ENCODE data around the gene CYP46A1.

CYP46A1 gene

GRCh38 chr14:99720941-99721791 is 37.1 kb downstream of the CYP46A1 start:
- in situ Hi-C loops (cut with HindIII; ENCODE audit: low sequenced_read_pairs), result loop anchor here (5.0 kb wide), 2 partner anchors 34 to 171 kb away; no protein-coding TSS in a partner anchor
- no peak for TF ChIP-seq CTCF (IDR thresholded peaks at IDR 0.05; ENCODE audit: low read depth, low read length, missing control alignments)
- no peak for DNase-seq (ENCODE audit: low read depth)
- no peak overlapping the region for H3K4me3 ChIP-seq (ENCODE audit: low read depth, low read length)

GRCh38 chr14:99721792-99722516 is 37.9 kb downstream of the CYP46A1 start:
- H3K4me3 ChIP-seq (ENCODE audit: low read depth, low read length), result no peak overlapping the region
- DNase-seq (ENCODE audit: low read depth), result no peak
- TF ChIP-seq CTCF (IDR thresholded peaks at IDR 0.05; ENCODE audit: low read depth, low read length, missing control alignments), result no peak
- in situ Hi-C loops (cut with HindIII; ENCODE audit: low sequenced_read_pairs), result loop anchor here (5.0 kb wide), 2 partner anchors 35 to 170 kb away; no protein-coding TSS in a partner anchor

- no peak overlapping the region for H3K4me3 ChIP-seq (ENCODE audit: low read depth, low read length)
- in situ Hi-C loops (cut with HindIII; ENCODE audit: low sequenced_read_pairs), result loop anchor here (5.0 kb wide), 2 partner anchors 35 to 170 kb away; no protein-coding TSS in a partner anchor
- DNase-seq (ENCODE audit: low read depth), result no peak
- no peak for TF ChIP-seq CTCF (IDR thresholded peaks at IDR 0.05; ENCODE audit: low read depth, low read length, missing control alignments)
These were observed 38.6 kb downstream of the CYP46A1 start for GRCh38 chr14:99722741-99723140.

- no peak overlapping the region for H3K4me3 ChIP-seq (ENCODE audit: low read depth, low read length)
- DNase-seq (ENCODE audit: low read depth), result no peak
- in situ Hi-C loops (cut with HindIII; ENCODE audit: low sequenced_read_pairs), result loop anchor here (5.0 kb wide), 2 partner anchors 37 to 168 kb away; no protein-coding TSS in a partner anchor
- TF ChIP-seq CTCF (IDR thresholded peaks at IDR 0.05; ENCODE audit: low read depth, low read length, missing control alignments), result no peak
These were observed 40.2 kb downstream of the CYP46A1 start for GRCh38 chr14:99724196-99724891.

DNA sequence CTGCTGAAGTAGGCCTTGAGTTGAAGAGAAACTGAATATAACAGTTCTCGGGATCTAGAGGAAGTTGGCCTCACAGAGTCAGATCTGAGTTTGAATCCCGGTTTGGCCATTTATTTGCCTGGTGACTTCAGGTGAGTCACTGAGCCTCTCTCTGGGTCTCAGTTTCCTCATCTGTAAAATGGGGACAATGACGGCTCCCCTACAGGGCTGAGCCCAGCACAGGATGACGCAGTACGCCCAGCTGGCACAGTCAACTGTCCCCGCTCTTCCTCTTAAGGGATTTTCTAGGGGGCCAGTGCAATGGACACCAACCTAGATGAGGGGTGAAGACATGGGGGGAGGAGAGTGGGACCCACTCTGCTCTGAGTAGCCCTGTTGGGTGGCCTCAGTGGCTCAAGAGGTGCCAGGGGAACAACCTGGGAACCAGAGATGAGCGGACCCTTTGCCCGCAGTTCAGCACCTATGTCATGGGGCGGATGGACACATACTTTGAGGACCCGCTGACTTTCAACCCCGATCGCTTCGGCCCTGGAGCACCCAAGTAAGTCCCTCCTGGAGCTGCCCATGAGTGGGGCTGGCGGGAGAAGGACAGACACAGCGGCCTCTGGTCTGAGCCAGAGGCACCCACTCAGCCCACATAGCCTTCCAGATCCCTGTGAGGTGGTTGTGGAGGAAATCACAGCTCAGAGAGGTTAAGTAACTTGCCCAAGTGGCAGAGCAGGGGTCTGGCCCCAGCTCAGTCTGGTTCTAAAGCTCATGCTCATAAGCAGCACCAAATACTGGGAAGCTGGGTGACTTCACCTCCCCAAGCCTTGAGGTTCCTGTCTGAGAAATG is 41.1 kb downstream of the CYP46A1 start:
- TF ChIP-seq CTCF (IDR thresholded peaks at IDR 0.05; ENCODE audit: low read depth, low read length, missing control alignments), result no peak
- no peak for DNase-seq (ENCODE audit: low read depth)
- in situ Hi-C loops (cut with HindIII; ENCODE audit: low sequenced_read_pairs), result loop anchor here (5.0 kb wide), 2 partner anchors 38 to 167 kb away; no protein-coding TSS in a partner anchor
- no peak overlapping the region for H3K4me3 ChIP-seq (ENCODE audit: low read depth, low read length)

Data from astrocyte of the cerebellum (primary cell).